GM23248 (cell line): ENCODE results near the gene FAM136A. TPM values are rescaled to one million over a fixed set of nuclear protein-coding genes. Genes with fewer than 3 reads are reported as not detected.

ENCODE experiments used
- DNase-seq: peaks from one replicate; pipeline ENCODE4 v3.0.0-alpha.2; 2015
- H2AFZ ChIP-seq: fragments of 200-600 bp; sonication (generic); 2 replicates; pipeline ENCODE4 v1.6.1; 2016; ENCODE audit warnings: antibody characterized with exemption
- H3F3A ChIP-seq: fragments of 200-600 bp; sonication (generic); 2 replicates; pipeline ENCODE4 v1.6.1; 2016; ENCODE audit warnings: mild to moderate bottlenecking, antibody characterized with exemption, mixed run types; ENCODE audit not compliant: insufficient read depth
- H3K27ac ChIP-seq: fragments of 200-600 bp; sonication (generic); 2 replicates; pipeline ENCODE4 v1.5.1; 2016; ENCODE audit warnings: mild to moderate bottlenecking
- H3K27me3 ChIP-seq: fragments of 200-600 bp; sonication (generic); replicated peaks from 2 replicates; pipeline ENCODE4 v1.6.1; 2016; ENCODE audit warnings: mild to moderate bottlenecking; ENCODE audit not compliant: insufficient read depth
- H3K36me3 ChIP-seq: fragments of 200-600 bp; sonication (generic); 2 replicates; pipeline ENCODE4 v1.6.1; 2016; ENCODE audit warnings: low read depth, mild to moderate bottlenecking
- H3K4me1 ChIP-seq: fragments of 200-600 bp; sonication (generic); 2 replicates; pipeline ENCODE4 v1.6.1; 2016; ENCODE audit warnings: mild to moderate bottlenecking; ENCODE audit not compliant: insufficient read depth
- H3K4me2 ChIP-seq: fragments of 200-600 bp; sonication (generic); one replicate; pipeline ENCODE4 v1.6.1; 2016; ENCODE audit warnings: mild to moderate bottlenecking; ENCODE audit not compliant: unreplicated experiment
- H3K4me3 ChIP-seq: fragments of 200-600 bp; sonication (generic); 2 replicates; pipeline ENCODE4 v1.5.1; 2016; ENCODE audit warnings: mild to moderate bottlenecking
- H3K79me2 ChIP-seq: fragments of 200-600 bp; sonication (generic); 2 replicates; pipeline ENCODE4 v1.6.1; 2016; ENCODE audit warnings: mild to moderate bottlenecking; ENCODE audit not compliant: insufficient read depth
- H3K9ac ChIP-seq: fragments of 200-600 bp; sonication (generic); 2 replicates; pipeline ENCODE4 v1.6.1; 2016; ENCODE audit warnings: mild to moderate bottlenecking
- H3K9me2 ChIP-seq: fragments of 200-600 bp; sonication (generic); 2 replicates; pipeline ENCODE4 v1.6.1; 2016; ENCODE audit warnings: mixed run types, mild to moderate bottlenecking, moderate library complexity; ENCODE audit not compliant: insufficient read depth
- H3K9me3 ChIP-seq: fragments of 200-600 bp; sonication (generic); one replicate; pipeline ENCODE4 v1.6.1; 2017; ENCODE audit warnings: low read depth
- H4K20me1 ChIP-seq: fragments of 200-600 bp; sonication (generic); 2 replicates; pipeline ENCODE4 v1.6.0; 2016; ENCODE audit not compliant: insufficient read depth
- EZH2 ChIP-seq: fragments of 200-600 bp; sonication (generic); IDR thresholded peaks from 2 replicates; pipeline ENCODE4 v1.6.1; 2018; ENCODE audit warnings: antibody characterized with exemption, mild to moderate bottlenecking; ENCODE audit not compliant: insufficient read depth, poor library complexity, severe bottlenecking
- EZH2phosphoT487 ChIP-seq: fragments of 200-600 bp; sonication (generic); IDR thresholded peaks from 2 replicates; pipeline ENCODE4 v1.6.1; 2018; ENCODE audit warnings: antibody characterized with exemption, moderate library complexity, mild to moderate bottlenecking, low read depth; ENCODE audit not compliant: insufficient read depth
- WGBS, 2 experiments: methylation state at CpG; one replicate each; pipeline ENCODE4 v1.1.6; 2015 to 2017; ENCODE audit warnings: low lambda C conversion rate in 2 of 2, low coverage in 1 of 2; ENCODE audit errors: missing lambda C conversion rate in 2 of 2; 5-methylcytosine and 5-hydroxymethylcytosine counted together
- in situ Hi-C: fragments of 300-500 bp; cut with MboI; formaldehyde crosslinking; loops from 2 replicates; pipeline ENCODE4 v1.15.0; 2020
- polyA plus RNA-seq: library from polyadenylated mRNA; unstranded; fragments of >200 nt; fragmentation: Nextera tagmentation; extraction: Ambion mirVana; gene quantifications from 2 replicates; pipeline ENCODE4 v1.2.1, GENCODE V29; 2016
- total RNA-seq: library from RNA; depleted of rRNA; stranded (reverse); fragments of >200 nt; shearing (Covaris generic); gene quantifications from 2 replicates; pipeline ENCODE4 v1.2.3, GENCODE V29; 2014

FAM136A gene
- total and polyA plus RNA-seq, 2 experiments from 2014 or later = 44.2 to 53.4 TPM

- in situ Hi-C loops = loop anchor here (10.0 kb wide), 1 partner anchor 284 kb away; no protein-coding TSS in a partner anchor
- Histone ChIP-seq H3K27me3 (no peaks in the 10 kb centered on the region), H3K9ac (no peak overlapping the region), H3K9me3 (no peaks in the 10 kb centered on the region), H4K20me1 (no peaks in the 10 kb centered on the region), H3K4me3 (no peak overlapping the region), H3K79me2 (no peaks in the 10 kb centered on the region), H3K4me2 (no peak overlapping the region), H3K27ac (no peak overlapping the region), H2AFZ (no peak overlapping the region), H3F3A (no peaks in the 10 kb centered on the region), H3K9me2 (no peaks in the 10 kb centered on the region), H3K4me1 (peaks cover 11% of the 10 kb centered on the region), H3K36me3 (no peaks in the 10 kb centered on the region)
- TF ChIP-seq EZH2phosphoT487 = no peak
- no peak for TF ChIP-seq EZH2
- no peak for DNase-seq
- WGBS, 2 experiments = 77 to 79% methylated on average over 7 of the region's 7 CpGs
Measured at GRCh38 chr2:70331012-70331411, 29.1 kb upstream of the FAM136A start.

DNA sequence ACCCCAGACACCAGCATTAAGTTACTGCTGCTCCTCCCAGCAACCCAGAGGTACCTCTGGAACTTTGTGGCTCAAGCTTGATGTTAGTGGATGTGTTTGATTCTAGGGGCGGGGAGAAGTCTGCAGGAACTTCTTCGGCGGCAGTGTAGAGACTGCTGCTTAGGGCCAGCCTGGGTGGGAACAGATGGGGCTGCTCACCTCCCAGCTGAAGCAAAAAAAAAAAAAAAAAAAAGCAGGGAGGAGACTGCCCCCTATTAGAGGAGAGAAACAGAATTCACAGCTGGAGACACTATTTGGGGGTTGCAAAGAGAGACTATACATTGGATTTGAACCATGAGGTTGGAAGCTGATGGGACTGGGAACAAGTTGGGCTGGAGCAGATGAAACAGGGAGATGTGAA, 28.6 kb upstream of the FAM136A start:
- 90 to 93% methylated on average over 3 of the region's 3 CpGs for WGBS, 2 experiments
- DNase-seq = no peak
- Histone ChIP-seq H3K27me3 (no peaks in the 10 kb centered on the region), H3K9me3 (no peaks in the 10 kb centered on the region), H3K9ac (no peak overlapping the region), H3K36me3 (no peaks in the 10 kb centered on the region), H3K79me2 (no peaks in the 10 kb centered on the region), H3K4me3 (no peak overlapping the region), H3K9me2 (no peaks in the 10 kb centered on the region), H3K27ac (no peak overlapping the region), H4K20me1 (no peaks in the 10 kb centered on the region), H2AFZ (no peak overlapping the region), H3F3A (no peaks in the 10 kb centered on the region), H3K4me1 (peaks cover 11% of the 10 kb centered on the region), H3K4me2 (no peak overlapping the region)
- TF ChIP-seq EZH2phosphoT487 = no peak
- TF ChIP-seq EZH2 = no peak
- in situ Hi-C loops = loop anchor here (10.0 kb wide), 1 partner anchor 284 kb away; no protein-coding TSS in a partner anchor

DNA sequence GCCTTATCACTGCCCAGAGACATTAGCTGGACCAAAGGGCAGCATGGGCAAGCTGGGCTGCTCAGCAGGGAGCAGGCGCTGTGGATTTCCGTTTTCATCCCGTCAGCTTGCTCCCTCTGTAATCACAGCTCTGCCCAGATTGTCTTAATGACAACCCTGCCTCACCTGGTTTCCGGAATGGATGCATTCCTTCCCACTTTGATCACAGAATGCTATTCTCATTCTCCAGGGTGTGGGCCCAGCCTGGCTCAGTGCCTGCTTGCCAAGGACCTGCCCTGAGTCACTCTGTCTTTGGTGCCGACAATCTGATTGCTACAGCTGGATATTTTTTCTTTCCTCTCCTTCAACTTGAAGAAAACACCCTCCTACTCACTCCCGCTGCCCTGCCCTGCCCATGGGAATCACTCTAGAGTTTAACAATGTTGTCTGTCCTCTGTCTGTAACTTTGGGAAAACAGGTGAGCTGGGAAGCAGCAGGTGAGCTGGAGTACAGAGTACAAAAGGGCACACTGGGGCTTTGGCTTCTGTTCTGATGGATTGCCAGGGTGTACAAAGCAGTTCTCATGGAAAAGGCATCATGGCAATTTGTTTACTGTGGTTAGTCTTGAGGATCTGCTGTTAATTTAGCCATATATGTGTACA, 27.2 kb upstream of the FAM136A start:
- Histone ChIP-seq H3K27ac (no peak overlapping the region), H3K4me1 (peaks cover 11% of the 10 kb centered on the region), H3F3A (no peaks in the 10 kb centered on the region), H3K36me3 (no peaks in the 10 kb centered on the region), H3K4me2 (peak overlapping the region; percentile 44), H2AFZ (peak overlapping the region; percentile 50), H3K9me3 (no peaks in the 10 kb centered on the region), H3K4me3 (no peak overlapping the region), H3K27me3 (no peaks in the 10 kb centered on the region), H3K9me2 (no peaks in the 10 kb centered on the region), H3K79me2 (no peaks in the 10 kb centered on the region), H3K9ac (no peak overlapping the region), H4K20me1 (no peaks in the 10 kb centered on the region)
- DNase-seq = peak; percentile 58
- 11 to 21% methylated on average over 6 of the region's 6 CpGs for WGBS, 2 experiments
- TF ChIP-seq EZH2 = no peak
- TF ChIP-seq EZH2phosphoT487 = no peak
- in situ Hi-C loops = no loop called here

- H4K20me1 ChIP-seq = no peaks in the 10 kb centered on the region
- DNase-seq = no peak
- H3K9ac ChIP-seq = no peak overlapping the region
- WGBS, 2 experiments = 84 to 85% methylated on average over 7 of the region's 7 CpGs
- no peak overlapping the region for H3K4me3 ChIP-seq
- H3K9me2 ChIP-seq = no peaks in the 10 kb centered on the region
- H3K4me1 ChIP-seq = peaks cover 11% of the 10 kb centered on the region
- H3K36me3 ChIP-seq = no peaks in the 10 kb centered on the region
- no peaks in the 10 kb centered on the region for H3K79me2 ChIP-seq
- H3F3A ChIP-seq = no peaks in the 10 kb centered on the region
- H3K27ac ChIP-seq = no peak overlapping the region
- H2AFZ ChIP-seq = no peak overlapping the region
- TF ChIP-seq EZH2phosphoT487 (no peak), EZH2 (no peak)
- H3K4me2 ChIP-seq = no peak overlapping the region
- H3K9me3 ChIP-seq = no peaks in the 10 kb centered on the region
- in situ Hi-C loops = no loop called here
- peaks cover 6% of the 10 kb centered on the region; the same call in 1 of the 2 replicates for H3K27me3 ChIP-seq
Measured at GRCh38 chr2:70325875-70326274, 24.0 kb upstream of the FAM136A start.

- Histone ChIP-seq H2AFZ (no peak overlapping the region), H3K4me1 (no peaks in the 10 kb centered on the region), H3K9me2 (no peaks in the 10 kb centered on the region), H3K27ac (no peak overlapping the region), H3K4me2 (no peak overlapping the region), H3F3A (no peaks in the 10 kb centered on the region), H3K9ac (no peak overlapping the region), H4K20me1 (no peaks in the 10 kb centered on the region), H3K27me3 (peaks cover 18% of the 10 kb centered on the region), H3K9me3 (no peaks in the 10 kb centered on the region), H3K4me3 (no peak overlapping the region), H3K36me3 (no peaks in the 10 kb centered on the region), H3K79me2 (no peaks in the 10 kb centered on the region)
- in situ Hi-C loops = loop anchor here (25.0 kb wide), 2 partner anchors 465 to 640 kb away; partner anchors contain the start of gene FIGLA
- TF ChIP-seq EZH2phosphoT487 (no peak), EZH2 (no peak)
- DNase-seq = no peak
- WGBS, 2 experiments = 51 to 53% methylated on average over 2 of the region's 2 CpGs
Measured at GRCh38 chr2:70322518-70322917, 20.7 kb upstream of the FAM136A start.
